GM12878 (cell line): ENCODE measurements around the gene LSM11. TPM values are rescaled to one million over a fixed set of nuclear protein-coding genes. Genes with fewer than 3 reads are reported as not detected.
"Not testable (repeated sequence)": the region's sequence is repeated elsewhere in the genome, so short reads cannot be mapped to it uniquely, and the experiment has no call there.

ENCODE experiments used
- ATAC-seq: fragments of 200-7000 bp; cut with Tn5 transposase; 3 replicates; pipeline ENCODE4 v1.9.1; 2020; ENCODE audit warnings: mild to moderate bottlenecking, moderate library complexity
- BruUV-seq: library from RNA; stranded (reverse); fragments of 400-500 nt; replicated peaks from 2 replicates; lab custom pipeline; 2021; lab: Mats Ljungman, UMichigan
- CTCF ChIA-PET: fragments of 300-600 bp; sonication (Branson Sonifier 250); formaldehyde crosslinking; extraction: SDS; loops from one replicate; lab custom pipeline; 2021; ENCODE audit warnings: inconsistent platforms; lab: Yijun Ruan, JAX
- POLR2A ChIA-PET: fragments of 350-600 bp; formaldehyde crosslinking; extraction: SDS; loops from one replicate; lab custom pipeline; 2021; ENCODE audit warnings: inconsistent platforms; lab: Charles Lee
- RAD21 ChIA-PET: fragments of 300-600 bp; sonication (Branson Sonifier 250); formaldehyde crosslinking; loops from one replicate; lab custom pipeline; 2023; ENCODE audit warnings: antibody characterized with exemption; ENCODE audit not compliant: unreplicated experiment; lab: Charles Lee
- SMC1A ChIA-PET: fragments of 300-600 bp; sonication (Branson Sonifier 250); formaldehyde crosslinking; loops from one replicate; lab custom pipeline; 2023; ENCODE audit not compliant: unreplicated experiment, uncharacterized antibody; lab: Charles Lee
- DNase-seq: peaks from one replicate; pipeline ENCODE4 v3.0.0-alpha.2; 2011; ENCODE audit warnings: low read depth, low spot score
- FAIRE-seq: peaks from 3 replicates; lab custom pipeline; 2011; peaks lifted over from hg19 to GRCh38; lab: Jason Lieb, UNC
- H2AFZ ChIP-seq: 2 replicates; pipeline ENCODE4 v1.6.0; 2011; ENCODE audit warnings: low read depth, low read length, control low read depth; ENCODE audit not compliant: control insufficient read depth
- H3K27ac ChIP-seq: 2 replicates; pipeline ENCODE4 v1.5.1; 2011; ENCODE audit warnings: control low read depth; ENCODE audit not compliant: control insufficient read depth, insufficient read depth
- H3K27me3 ChIP-seq, 2 experiments: replicated peaks in 1 of 2; 2 replicates each; pipeline versions ENCODE4 v1.6.0 to v1.6.1; 2011; ENCODE audit warnings: low read length in 1 of 2; ENCODE audit not compliant: control insufficient read depth in 2 of 2, insufficient read depth in 2 of 2
- H3K36me3 ChIP-seq, 2 experiments: 2 replicates each; pipeline ENCODE4 v1.5.1; 2011; ENCODE audit warnings: low read length in 1 of 2; ENCODE audit not compliant: control insufficient read depth in 2 of 2, insufficient read depth in 2 of 2
- H3K4me1 ChIP-seq: 2 replicates; pipeline ENCODE4 v1.6.1; 2011; ENCODE audit warnings: mild to moderate bottlenecking, low read length, moderate library complexity, mixed read lengths; ENCODE audit not compliant: control insufficient read depth, insufficient read depth
- H3K4me2 ChIP-seq: 2 replicates; pipeline ENCODE4 v1.6.0; 2011; ENCODE audit warnings: control low read depth; ENCODE audit not compliant: control insufficient read depth, insufficient read depth
- H3K4me3 ChIP-seq: fragments of 200-600 bp; sonication (generic); 2 replicates; pipeline ENCODE4 v1.5.1; 2016
- H3K79me2 ChIP-seq: 2 replicates; pipeline ENCODE4 v1.6.0; 2011; ENCODE audit warnings: low read length; ENCODE audit not compliant: control insufficient read depth, insufficient read depth
- H3K9ac ChIP-seq: 2 replicates; pipeline ENCODE4 v1.8.0; 2011; ENCODE audit warnings: low read length, control low read depth, mixed read lengths; ENCODE audit not compliant: control insufficient read depth, insufficient read depth
- H3K9me3 ChIP-seq: replicated peaks from 3 replicates; pipeline ENCODE4 v1.5.1; 2011; ENCODE audit warnings: mild to moderate bottlenecking, low read length; ENCODE audit not compliant: control insufficient read depth, insufficient read depth
- H4K20me1 ChIP-seq: 2 replicates; pipeline ENCODE4 v1.6.0; 2011; ENCODE audit not compliant: control insufficient read depth, insufficient read depth
- WGBS: methylation state at CpG from one replicate; pipeline ENCODE4 v1.1.6; 2016; ENCODE audit warnings: low lambda C conversion rate; ENCODE audit not compliant: insufficient replicate concordance, insufficient coverage; ENCODE audit errors: missing lambda C conversion rate; 5-methylcytosine and 5-hydroxymethylcytosine counted together
- in situ Hi-C: fragments of 300-500 bp; cut with MboI; formaldehyde crosslinking; loops from 9 replicates; pipeline ENCODE4 v1.14.3; 2018; ENCODE audit warnings: mixed read lengths
- intact Hi-C: fragments of 100-400 bp; cut with micrococcal nuclease; formaldehyde crosslinking; loops from one replicate; pipeline ENCODE4 v1.14.2; 2022; ENCODE audit not compliant: unreplicated experiment
- polyA plus RNA-seq, 11 experiments: library from polyadenylated mRNA; depleted of rRNA in 4 of 11; unstranded in 6 of 11; stranded (reverse) in 5 of 11; fragments of >200 nt; fragmentation: Nextera tagmentation in 4 of 11; fragmentation: Illumina TruSeq in 1 of 11; extraction: Ambion mirVana in 4 of 11; extraction: Trizol in 1 of 11; gene quantifications; 1 replicate in 1 of 11; 2 replicates in 10 of 11; pipeline versions ENCODE4 v1.2.1 to v1.2.3, GENCODE V29; 2011 to 2016; ENCODE audit warnings: inconsistent platforms in 2 of 11, missing spikeins in 2 of 11, low read depth in 1 of 11
- total RNA-seq, 4 experiments: library from RNA; depleted of rRNA in 3 of 4; stranded (reverse); fragments of >200 nt in 3 of 4; fragmentation: Illumina TruSeq in 1 of 4; extraction: Trizol in 1 of 4; gene quantifications; 2 replicates each; pipeline versions ENCODE4 v1.2.1 to v1.2.3, GENCODE V29; 2013 to 2021

The LSM11 gene
- total and polyA plus RNA-seq, 10 of the 15 experiments (the other 5 are each of a cell fraction or from before 2014, with no cell fraction given) = 0.71 to 8.5 (median 4.2) TPM

DNA sequence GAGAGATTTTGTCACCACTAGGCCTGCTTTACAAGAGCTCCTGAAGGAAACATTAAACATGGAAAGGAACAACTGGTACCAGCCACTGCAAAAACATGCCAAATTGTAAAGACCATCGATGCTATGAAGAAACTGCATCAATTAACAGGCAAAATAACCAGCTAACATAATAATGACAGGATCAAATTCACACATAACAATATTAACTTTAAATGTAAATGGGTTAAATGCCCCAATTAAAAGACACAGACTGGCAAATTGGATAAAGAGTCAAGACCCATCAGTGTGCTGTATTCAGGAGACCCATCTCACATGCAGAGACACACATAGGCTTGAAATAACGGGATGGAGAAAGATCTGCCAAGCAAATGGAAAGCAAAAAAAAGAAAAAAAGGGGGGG lies 20.6 kb upstream of the LSM11 start:
- H3K79me2 ChIP-seq, H3K36me3 ChIP-seq, H3K27ac ChIP-seq, H2AFZ ChIP-seq, H3K4me3 ChIP-seq, in situ Hi-C loops, H3K9me3 ChIP-seq, RAD21 ChIA-PET, SMC1A ChIA-PET, intact Hi-C loops, H3K4me2 ChIP-seq, H4K20me1 ChIP-seq, H3K9ac ChIP-seq, BruUV-seq, ATAC-seq, FAIRE-seq, DNase-seq, H3K4me1 ChIP-seq, H3K27me3 ChIP-seq: not testable (repeated sequence)
- ChIA-PET CTCF (interaction anchor here (8.8 kb wide), 1 partner anchor 19 kb away, joined by 76 read pairs; the partner anchor contains the start of gene LSM11), POLR2A (interaction anchor here (0.6 kb wide), 1 partner anchor 125 kb away, joined by 3 read pairs; no protein-coding TSS in a partner anchor)
- 77% methylated on average over 2 of the region's 2 CpGs for WGBS

DNA sequence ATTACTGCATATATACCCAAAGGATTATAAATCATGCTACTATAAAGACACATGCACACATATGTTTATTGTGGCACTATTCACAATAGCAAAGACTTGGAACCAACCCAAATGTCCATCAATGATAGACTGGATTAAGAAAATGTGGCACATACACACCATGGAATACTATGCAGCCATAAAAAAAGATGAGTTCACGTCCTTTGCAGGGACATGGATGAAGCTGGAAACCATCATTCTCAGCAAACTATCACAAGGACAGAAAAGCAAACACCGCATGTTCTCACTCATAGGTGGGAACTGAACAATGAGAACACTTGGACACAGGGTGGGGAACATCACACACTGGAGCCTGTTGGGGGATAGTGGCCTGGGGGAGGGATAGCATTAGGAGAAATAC lies 16.9 kb upstream of the LSM11 start:
- POLR2A ChIA-PET, RAD21 ChIA-PET, in situ Hi-C loops, H3K36me3 ChIP-seq, H4K20me1 ChIP-seq, ATAC-seq, DNase-seq, H3K27ac ChIP-seq, H3K4me3 ChIP-seq, H3K9ac ChIP-seq, H3K27me3 ChIP-seq, H3K9me3 ChIP-seq, H3K79me2 ChIP-seq, FAIRE-seq, CTCF ChIA-PET, BruUV-seq, intact Hi-C loops, H3K4me2 ChIP-seq, H2AFZ ChIP-seq: not testable (repeated sequence)
- SMC1A ChIA-PET = interaction anchor here (3.0 kb wide), 1 partner anchor 8 kb away, joined by 20 read pairs; no protein-coding TSS in a partner anchor
- WGBS = 84% methylated on average over 2 of the region's 2 CpGs
- H3K4me1 ChIP-seq = peaks cover 21% of the 10 kb centered on the region
